Measurements from ENCODE around the gene GPR12. TPM values are rescaled to one million over a fixed set of nuclear protein-coding genes. Genes with fewer than 3 reads are reported as not detected.
A peak's percentile ranks its signal among the peaks of the same experiment; 100 is the strongest.

GPR12 gene
- total RNA-seq, 6 experiments from 2014 or later: not detected

- H3K4me3 ChIP-seq: no peak overlapping the region
- no peak for DNase-seq
- no peaks in the 10 kb centered on the region for H3K36me3 ChIP-seq
- H3K4me1 ChIP-seq: peaks cover 0 to 6% (median 0%) of the 10 kb centered on the region in 4 donors
- 31% methylated on average over 6 of the region's 41 CpGs for WGBS (ENCODE audit: insufficient coverage, low coverage, low lambda C conversion rate, missing lambda C conversion rate)
- intact Hi-C loops (cut with DNase I): no loop called here
- ATAC-seq: peak in 1 of 4 donors; percentile 23
- TF ChIP-seq, protein P1, sequence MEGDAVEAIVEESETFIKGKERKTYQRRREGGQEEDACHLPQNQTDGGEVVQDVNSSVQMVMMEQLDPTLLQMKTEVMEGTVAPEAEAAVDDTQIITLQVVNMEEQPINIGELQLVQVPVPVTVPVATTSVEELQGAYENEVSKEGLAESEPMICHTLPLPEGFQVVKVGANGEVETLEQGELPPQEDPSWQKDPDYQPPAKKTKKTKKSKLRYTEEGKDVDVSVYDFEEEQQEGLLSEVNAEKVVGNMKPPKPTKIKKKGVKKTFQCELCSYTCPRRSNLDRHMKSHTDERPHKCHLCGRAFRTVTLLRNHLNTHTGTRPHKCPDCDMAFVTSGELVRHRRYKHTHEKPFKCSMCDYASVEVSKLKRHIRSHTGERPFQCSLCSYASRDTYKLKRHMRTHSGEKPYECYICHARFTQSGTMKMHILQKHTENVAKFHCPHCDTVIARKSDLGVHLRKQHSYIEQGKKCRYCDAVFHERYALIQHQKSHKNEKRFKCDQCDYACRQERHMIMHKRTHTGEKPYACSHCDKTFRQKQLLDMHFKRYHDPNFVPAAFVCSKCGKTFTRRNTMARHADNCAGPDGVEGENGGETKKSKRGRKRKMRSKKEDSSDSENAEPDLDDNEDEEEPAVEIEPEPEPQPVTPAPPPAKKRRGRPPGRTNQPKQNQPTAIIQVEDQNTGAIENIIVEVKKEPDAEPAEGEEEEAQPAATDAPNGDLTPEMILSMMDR (IDR thresholded peaks at IDR 0.05): no peak
- no peak for TF ChIP-seq POLR2A (IDR thresholded peaks at IDR 0.05)
- no peaks in the 10 kb centered on the region for H3K9me3 ChIP-seq
- no peak overlapping the region for H3K27ac ChIP-seq
- peaks cover 5 to 11% of the 10 kb centered on the region in 2 donors for H3K27me3 ChIP-seq
Measured at GRCh38 chr13:26760832-26761582, 421 bp upstream of the GPR12 start.

DNA sequence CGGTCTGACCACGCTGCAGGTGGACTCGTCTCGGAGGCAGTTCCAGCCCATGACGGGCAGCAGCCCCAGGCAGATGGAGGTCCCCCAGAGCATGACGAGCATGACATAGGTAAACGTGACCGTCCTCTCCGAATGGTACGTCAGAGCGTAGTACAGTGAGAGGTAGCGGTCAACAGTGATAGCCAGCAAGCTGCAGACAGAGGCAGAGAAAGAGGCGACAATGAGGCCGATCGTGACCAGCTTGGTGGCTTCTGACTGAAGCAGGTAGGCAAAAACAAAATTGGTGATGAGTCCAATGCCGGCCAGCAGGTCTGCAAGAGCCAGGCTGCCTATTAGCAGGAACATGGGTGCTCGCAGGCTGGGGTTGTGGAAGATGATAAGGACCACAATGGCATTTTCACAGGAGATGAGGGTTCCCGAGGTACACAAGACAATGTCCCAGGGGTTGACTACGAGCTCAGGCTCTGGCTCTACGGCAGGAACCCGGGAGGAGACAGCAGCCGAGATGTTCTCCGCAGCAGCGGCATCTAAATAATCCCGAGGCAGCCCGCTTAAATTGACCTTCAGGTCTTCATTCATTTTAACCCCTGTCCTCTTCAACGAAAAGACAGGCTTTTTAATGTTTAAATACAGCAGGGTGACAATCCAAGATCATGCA lies 1.2 kb downstream of the GPR12 start:
- intact Hi-C loops (cut with DNase I): no loop called here
- TF ChIP-seq POLR2A (IDR thresholded peaks at IDR 0.05): no peak
- TF ChIP-seq, protein P1 (IDR thresholded peaks at IDR 0.05): no peak
- H3K4me1 ChIP-seq: peaks cover 0 to 6% (median 0%) of the 10 kb centered on the region in 4 donors
- H3K27me3 ChIP-seq: peaks cover 5 to 11% of the 10 kb centered on the region in 2 donors
- no peaks in the 10 kb centered on the region for H3K36me3 ChIP-seq
- no peaks in the 10 kb centered on the region for H3K9me3 ChIP-seq
- H3K27ac ChIP-seq: no peak overlapping the region
- DNase-seq (no peak), ATAC-seq (no peak)
- 36% methylated on average over 14 of the region's 27 CpGs for WGBS (ENCODE audit: insufficient coverage, low coverage, low lambda C conversion rate, missing lambda C conversion rate)
- no peak overlapping the region for H3K4me3 ChIP-seq

GRCh38 chr13:26758496-26759157 lies 2.0 kb downstream of the GPR12 start:
- Histone ChIP-seq H3K36me3 (no peaks in the 10 kb centered on the region), H3K4me3 (no peak overlapping the region), H3K27me3 (peaks cover 5 to 11% of the 10 kb centered on the region in 2 donors), H3K9me3 (no peaks in the 10 kb centered on the region), H3K27ac (no peak overlapping the region), H3K4me1 (peaks cover 0 to 6% (median 0%) of the 10 kb centered on the region in 4 donors)
- ATAC-seq: no peak
- 54% methylated on average over 11 of the region's 18 CpGs for WGBS (ENCODE audit: insufficient coverage, low coverage, low lambda C conversion rate, missing lambda C conversion rate)
- DNase-seq: no peak
- intact Hi-C loops (cut with DNase I): no loop called here
- TF ChIP-seq, protein P1 (IDR thresholded peaks at IDR 0.05): no peak
- no peak for TF ChIP-seq POLR2A (IDR thresholded peaks at IDR 0.05)

DNA sequence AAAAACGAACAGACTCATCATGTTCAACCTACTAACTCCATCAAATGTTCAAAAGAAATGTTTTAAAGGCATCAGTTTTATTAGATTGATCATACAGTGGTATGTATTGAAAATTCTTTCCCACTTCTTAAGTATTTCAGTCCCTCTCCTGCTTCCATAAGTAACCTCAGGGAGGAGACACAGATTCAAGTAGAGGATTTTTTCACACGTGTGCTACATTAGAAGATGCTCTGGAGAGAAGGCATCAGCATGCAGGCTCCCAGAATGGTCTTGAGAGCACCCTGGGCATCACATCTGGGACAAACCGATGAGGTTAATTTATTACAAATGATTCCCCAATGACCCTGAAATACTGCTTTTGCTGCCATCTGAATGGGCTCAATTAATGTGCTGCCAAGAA lies 3.6 kb downstream of the GPR12 start:
- peaks cover 0 to 6% (median 0%) of the 10 kb centered on the region in 4 donors for H3K4me1 ChIP-seq
- intact Hi-C loops (cut with DNase I): no loop called here
- H3K36me3 ChIP-seq: no peaks in the 10 kb centered on the region
- H3K27me3 ChIP-seq: peaks cover 5 to 11% of the 10 kb centered on the region in 2 donors
- DNase-seq (no peak), ATAC-seq (no peak)
- WGBS (ENCODE audit: insufficient coverage, low coverage, low lambda C conversion rate, missing lambda C conversion rate): 40% methylated on average over 3 of the region's 3 CpGs
- no peak for TF ChIP-seq POLR2A (IDR thresholded peaks at IDR 0.05)
- TF ChIP-seq, protein P1 (IDR thresholded peaks at IDR 0.05): no peak
- H3K27ac ChIP-seq: no peak overlapping the region
- no peak overlapping the region for H3K4me3 ChIP-seq
- H3K9me3 ChIP-seq: no peaks in the 10 kb centered on the region

All from right lobe of liver (tissue), 6 donors.